Fibroblast of mammary gland (primary cell): ENCODE data around the gene CAMK1D.

ENCODE experiments used
- DNase-seq: peaks from one replicate; pipeline ENCODE4 v3.0.0-alpha.2; 2010; ENCODE audit warnings: low read depth
- H3K4me3 ChIP-seq: 2 replicates; pipeline ENCODE4 v1.5.1; 2011; ENCODE audit warnings: low read depth, mild to moderate bottlenecking, low read length, moderate library complexity; ENCODE audit not compliant: control insufficient read depth
- TF ChIP-seq, protein P1 (sequence below): conservative IDR thresholded peaks from 2 replicates; pipeline ENCODE4 v1.5.1; 2011; ENCODE audit warnings: low read depth, low read length, inconsistent platforms; ENCODE audit not compliant: control insufficient read depth, insufficient read depth

The CAMK1D gene

DNA sequence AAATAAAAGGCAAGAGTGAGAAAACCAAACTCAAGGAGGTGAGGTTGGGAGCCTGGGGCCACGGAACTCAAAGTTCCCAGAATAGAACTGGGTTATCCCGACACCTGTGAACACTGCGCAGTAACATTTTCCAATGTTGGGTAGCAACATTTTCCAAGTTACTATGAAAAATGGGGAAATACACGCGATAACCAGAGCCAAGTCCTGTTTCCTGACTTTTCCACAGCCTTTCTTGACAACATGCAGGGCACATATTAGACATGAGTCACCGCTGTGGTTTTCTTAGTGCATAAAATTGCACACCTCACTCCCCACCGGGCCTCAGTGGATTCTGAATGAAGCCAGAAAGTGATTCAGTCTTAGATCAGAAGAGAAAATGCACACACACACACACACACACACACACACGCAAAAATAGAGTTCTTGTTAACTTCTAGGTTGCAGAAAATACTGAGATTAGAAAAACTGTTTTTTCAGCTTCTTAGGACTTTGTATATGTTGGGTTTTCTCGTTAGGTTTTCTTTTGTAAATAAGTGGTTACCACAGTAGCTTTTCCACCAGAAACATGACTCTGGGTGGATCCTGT is 70.0 kb downstream of the CAMK1D start:
- no peak overlapping the region for H3K4me3 ChIP-seq
- peak; percentile 99 for DNase-seq
- TF ChIP-seq, protein P1, sequence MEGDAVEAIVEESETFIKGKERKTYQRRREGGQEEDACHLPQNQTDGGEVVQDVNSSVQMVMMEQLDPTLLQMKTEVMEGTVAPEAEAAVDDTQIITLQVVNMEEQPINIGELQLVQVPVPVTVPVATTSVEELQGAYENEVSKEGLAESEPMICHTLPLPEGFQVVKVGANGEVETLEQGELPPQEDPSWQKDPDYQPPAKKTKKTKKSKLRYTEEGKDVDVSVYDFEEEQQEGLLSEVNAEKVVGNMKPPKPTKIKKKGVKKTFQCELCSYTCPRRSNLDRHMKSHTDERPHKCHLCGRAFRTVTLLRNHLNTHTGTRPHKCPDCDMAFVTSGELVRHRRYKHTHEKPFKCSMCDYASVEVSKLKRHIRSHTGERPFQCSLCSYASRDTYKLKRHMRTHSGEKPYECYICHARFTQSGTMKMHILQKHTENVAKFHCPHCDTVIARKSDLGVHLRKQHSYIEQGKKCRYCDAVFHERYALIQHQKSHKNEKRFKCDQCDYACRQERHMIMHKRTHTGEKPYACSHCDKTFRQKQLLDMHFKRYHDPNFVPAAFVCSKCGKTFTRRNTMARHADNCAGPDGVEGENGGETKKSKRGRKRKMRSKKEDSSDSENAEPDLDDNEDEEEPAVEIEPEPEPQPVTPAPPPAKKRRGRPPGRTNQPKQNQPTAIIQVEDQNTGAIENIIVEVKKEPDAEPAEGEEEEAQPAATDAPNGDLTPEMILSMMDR: no peak

DNA sequence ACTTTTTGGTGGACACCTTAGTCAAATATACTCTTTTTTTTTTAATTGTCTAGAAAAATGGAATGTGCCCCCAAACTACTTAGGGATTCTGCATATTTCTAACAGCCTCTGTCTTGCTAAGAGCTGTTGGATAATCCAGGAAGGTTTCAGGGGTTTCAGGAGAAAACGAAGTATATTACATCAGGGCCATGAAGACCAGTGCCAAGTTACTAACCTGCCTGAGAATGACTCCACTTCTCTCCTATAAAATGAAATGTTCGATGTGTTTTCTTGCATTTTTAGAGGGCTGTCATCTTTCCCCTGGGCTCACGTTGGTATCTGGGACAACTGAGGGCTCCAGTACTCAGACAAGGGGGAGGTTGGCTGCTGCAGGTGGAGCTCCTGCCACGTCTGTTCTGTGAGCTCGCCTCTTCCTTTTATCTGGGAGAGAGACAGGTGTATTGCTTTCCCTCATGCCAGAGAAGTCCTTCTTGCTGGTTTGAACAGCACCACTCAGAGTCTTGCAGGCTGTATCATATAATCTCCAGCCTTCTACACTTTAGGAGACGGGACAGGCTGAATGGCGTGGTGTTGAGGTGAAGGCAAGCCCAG is 71.3 kb downstream of the CAMK1D start:
- H3K4me3 ChIP-seq: no peak overlapping the region
- no peak for DNase-seq
- TF ChIP-seq, protein P1: no peak

DNA sequence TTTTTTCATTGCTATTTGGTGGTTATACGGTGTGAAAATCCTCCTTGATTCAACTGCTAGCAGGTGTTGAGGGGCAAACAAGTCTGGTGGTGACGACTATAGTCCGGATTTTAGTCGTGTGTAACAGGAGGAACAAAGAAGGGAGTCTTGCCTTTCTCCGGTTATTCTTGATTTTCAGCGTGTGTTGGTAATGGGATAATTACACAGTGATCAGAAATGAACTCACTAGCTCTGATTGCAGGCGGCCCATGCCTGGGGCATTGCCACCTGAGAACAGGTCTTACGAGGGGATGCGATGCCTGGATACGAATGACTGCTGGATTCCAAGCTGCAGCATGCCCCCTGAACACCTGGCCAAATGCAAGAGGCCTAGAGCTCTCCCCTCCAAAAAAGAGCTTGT is 72.8 kb downstream of the CAMK1D start:
- TF ChIP-seq, protein P1: no peak
- no peak for DNase-seq
- no peak overlapping the region for H3K4me3 ChIP-seq

DNA sequence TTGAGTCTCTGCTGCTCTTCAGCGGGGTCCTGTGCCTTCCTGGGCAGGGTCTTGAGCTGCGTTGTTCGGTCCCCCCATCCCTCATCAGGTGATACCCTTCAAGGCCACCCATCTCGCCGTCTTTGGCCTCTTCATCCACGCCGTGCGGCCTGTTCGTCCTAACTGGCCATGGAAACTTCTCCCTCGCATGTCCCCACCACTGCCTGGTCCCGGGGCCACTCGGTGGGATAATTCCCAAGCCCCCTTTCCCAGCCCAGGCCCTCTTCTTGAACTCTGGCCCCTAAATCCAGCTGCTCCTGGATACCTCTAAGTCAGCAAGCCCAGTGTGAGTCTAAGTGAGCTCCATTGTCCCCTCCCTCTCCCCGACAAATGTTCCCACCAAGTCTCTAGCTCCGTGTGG is 74.5 kb downstream of the CAMK1D start:
- TF ChIP-seq, protein P1: no peak
- no peak overlapping the region for H3K4me3 ChIP-seq
- no peak for DNase-seq

DNA sequence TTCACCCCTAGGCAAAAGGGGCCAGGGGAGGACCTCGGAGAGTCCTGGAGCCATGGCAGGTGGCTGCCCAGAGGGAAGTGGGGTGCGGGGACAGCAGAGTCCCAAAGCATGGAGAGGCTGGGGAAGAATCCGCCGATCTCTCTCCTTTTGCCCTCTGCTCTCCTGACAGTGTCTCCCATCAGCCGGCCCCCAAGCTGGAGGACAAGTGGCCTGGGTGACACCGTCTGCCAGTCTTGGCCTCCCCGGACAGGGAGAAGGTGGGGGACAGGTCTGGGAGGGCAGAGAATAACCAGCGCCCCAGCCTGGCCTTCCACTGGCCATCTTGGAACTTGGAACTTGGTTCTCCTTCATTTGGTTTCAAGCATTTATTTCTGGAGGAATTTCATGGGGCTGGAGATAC is 77.9 kb downstream of the CAMK1D start:
- H3K4me3 ChIP-seq: no peak overlapping the region
- no peak for DNase-seq
- TF ChIP-seq, protein P1: no peak

DNA sequence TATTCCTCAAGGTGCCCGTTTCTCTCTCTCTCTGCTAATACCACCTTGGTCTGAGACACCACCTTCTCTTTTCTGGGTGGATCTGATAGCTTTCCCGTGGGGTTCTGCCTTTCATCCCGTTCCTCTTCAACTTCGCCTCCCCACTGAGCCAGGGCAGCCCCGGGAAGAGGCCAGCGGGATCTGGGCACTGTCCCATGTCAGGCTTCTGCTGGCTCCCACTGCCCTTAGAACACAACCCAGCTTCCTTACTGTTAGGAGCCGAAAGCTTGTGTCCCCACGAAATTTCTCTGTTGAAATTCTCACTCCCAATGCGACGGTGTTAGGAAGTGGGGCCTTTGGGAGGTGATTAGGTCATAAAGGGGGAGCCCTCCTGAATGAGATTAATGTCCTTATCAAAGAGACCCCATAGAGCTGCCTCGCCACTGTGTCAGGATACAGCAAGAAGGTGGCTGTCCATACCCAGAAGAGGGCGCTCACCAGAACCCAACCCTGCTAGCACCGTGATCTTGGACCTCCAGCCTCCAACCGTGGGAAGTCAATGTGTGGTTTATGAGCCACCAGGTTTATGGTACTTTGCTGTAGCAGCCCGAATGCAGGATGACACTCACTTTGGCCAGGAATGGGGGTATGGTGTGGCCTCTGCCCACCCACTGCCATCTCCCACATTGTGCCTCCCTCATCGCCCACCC is 79.2 kb downstream of the CAMK1D start:
- TF ChIP-seq, protein P1: no peak
- no peak for DNase-seq

More for the DNA sequence above, 79.2 kb downstream of the CAMK1D start:
- no peak overlapping the region for H3K4me3 ChIP-seq
